PC-9 (cell line): ENCODE data around the gene FLNB. TPM values are rescaled to one million over a fixed set of nuclear protein-coding genes. Genes with fewer than 3 reads are reported as not detected.

Experiments used
- BruUV-seq: library from RNA; stranded (reverse); fragments of 400-500 nt; replicated peaks from 2 replicates; lab custom pipeline; 2021; lab: Mats Ljungman, UMichigan
- CTCF ChIA-PET: fragments of 300-600 bp; sonication (Branson Sonifier 250); formaldehyde crosslinking; loops from one replicate; lab custom pipeline; 2022; ENCODE audit warnings: antibody characterized with exemption; lab: Charles Lee
- POLR2A ChIA-PET: fragments of 300-600 bp; sonication (Branson Sonifier 250); formaldehyde crosslinking; loops from one replicate; lab custom pipeline; 2022; ENCODE audit warnings: antibody characterized with exemption; ENCODE audit not compliant: unreplicated experiment; lab: Charles Lee
- DNase-seq, 2 experiments: peaks; one replicate each; pipeline versions ENCODE4 v3.0.0 to v3.0.0-alpha.2; 2015 to 2022; ENCODE audit warnings: mixed read lengths in 1 of 2
- H2AFZ ChIP-seq: fragments of 200-600 bp; sonication (generic); 2 replicates; pipeline ENCODE4 v1.8.1; 2017; ENCODE audit warnings: antibody characterized with exemption
- H3F3A ChIP-seq: fragments of 200-600 bp; sonication (generic); 2 replicates; pipeline ENCODE4 v1.8.1; 2017; ENCODE audit warnings: antibody characterized with exemption, mild to moderate bottlenecking, low read depth; ENCODE audit not compliant: insufficient read depth
- H3K27ac ChIP-seq: fragments of 200-600 bp; sonication (generic); 2 replicates; pipeline ENCODE4 v1.6.1; 2016; ENCODE audit warnings: mixed run types
- H3K27me3 ChIP-seq: fragments of 200-600 bp; sonication (generic); 2 replicates; pipeline ENCODE4 v1.6.1; 2016; ENCODE audit warnings: low read depth, mixed run types; ENCODE audit not compliant: insufficient read depth
- H3K36me3 ChIP-seq: fragments of 200-600 bp; sonication (generic); 2 replicates; pipeline ENCODE4 v1.6.1; 2016; ENCODE audit warnings: low read depth, mixed run types
- H3K4me1 ChIP-seq: fragments of 200-600 bp; sonication (generic); replicated peaks from 2 replicates; pipeline ENCODE4 v1.6.1; 2016; ENCODE audit warnings: mixed run types; ENCODE audit not compliant: insufficient read depth
- H3K4me2 ChIP-seq: fragments of 200-600 bp; sonication (generic); 2 replicates; pipeline ENCODE4 v1.6.1; 2017; ENCODE audit warnings: mixed run types
- H3K4me3 ChIP-seq: fragments of 200-600 bp; sonication (generic); 2 replicates; pipeline ENCODE4 v1.6.1; 2016; ENCODE audit warnings: mixed run types
- H3K79me2 ChIP-seq: fragments of 200-600 bp; sonication (generic); 2 replicates; pipeline ENCODE4 v1.6.1; 2017; ENCODE audit warnings: low read depth, mixed run types
- H3K9me2 ChIP-seq: fragments of 200-600 bp; sonication (generic); 2 replicates; pipeline ENCODE4 v1.8.1; 2017; ENCODE audit warnings: mild to moderate bottlenecking; ENCODE audit not compliant: insufficient read depth
- H3K9me3 ChIP-seq: fragments of 200-600 bp; sonication (generic); 2 replicates; pipeline ENCODE4 v1.8.1; 2016; ENCODE audit warnings: low read depth; ENCODE audit not compliant: insufficient read depth
- H4K20me1 ChIP-seq: fragments of 200-600 bp; sonication (generic); 2 replicates; pipeline ENCODE4 v1.8.1; 2017; ENCODE audit not compliant: insufficient read depth
- CTCF ChIP-seq: fragments of 200-600 bp; sonication (generic); conservative IDR thresholded peaks from 2 replicates; pipeline ENCODE4 v1.6.1; 2017; ENCODE audit warnings: mixed run types, antibody characterized with exemption, mild to moderate bottlenecking, moderate library complexity
- EZH2 ChIP-seq: fragments of 200-600 bp; sonication (generic); IDR thresholded peaks from 2 replicates; pipeline ENCODE4 v1.8.0; 2017; ENCODE audit warnings: antibody characterized with exemption, low read depth
- intact Hi-C: fragments of 100-400 bp; cut with micrococcal nuclease; formaldehyde crosslinking; loops from one replicate; pipeline ENCODE4 v1.10.0; 2022; ENCODE audit not compliant: unreplicated experiment
- total RNA-seq: library from RNA; stranded (reverse); gene quantifications from 2 replicates; pipeline ENCODE4 v1.2.3, GENCODE V29; 2021

Gene FLNB
- total RNA-seq, 1 experiment from 2014 or later, result 349 TPM

GRCh38 chr3:58150130-58150809, 142.0 kb downstream of the FLNB start:
- CTCF ChIA-PET, result no interaction called here
- no TSS peak for BruUV-seq
- POLR2A ChIA-PET, result no interaction called here
- no peaks in the 10 kb centered on the region for H3K9me3 ChIP-seq
- H3K79me2 ChIP-seq, result no peaks in the 10 kb centered on the region
- no peak overlapping the region for H2AFZ ChIP-seq
- no peaks in the 10 kb centered on the region for H3K9me2 ChIP-seq
- peaks cover 48% of the 10 kb centered on the region; the same call in 1 of the 2 replicates for H3F3A ChIP-seq
- no peak for DNase-seq
- peaks cover 56% of the 10 kb centered on the region for H3K36me3 ChIP-seq
- H3K27me3 ChIP-seq, result no peaks in the 10 kb centered on the region
- TF ChIP-seq CTCF (no peak), EZH2 (no peak)
- no peak overlapping the region for H3K27ac ChIP-seq
- peaks cover 13% of the 10 kb centered on the region for H4K20me1 ChIP-seq
- no peak overlapping the region for H3K4me2 ChIP-seq
- intact Hi-C loops, result no loop called here
- H3K4me1 ChIP-seq, result no peaks in the 10 kb centered on the region
- no peak overlapping the region for H3K4me3 ChIP-seq

DNA sequence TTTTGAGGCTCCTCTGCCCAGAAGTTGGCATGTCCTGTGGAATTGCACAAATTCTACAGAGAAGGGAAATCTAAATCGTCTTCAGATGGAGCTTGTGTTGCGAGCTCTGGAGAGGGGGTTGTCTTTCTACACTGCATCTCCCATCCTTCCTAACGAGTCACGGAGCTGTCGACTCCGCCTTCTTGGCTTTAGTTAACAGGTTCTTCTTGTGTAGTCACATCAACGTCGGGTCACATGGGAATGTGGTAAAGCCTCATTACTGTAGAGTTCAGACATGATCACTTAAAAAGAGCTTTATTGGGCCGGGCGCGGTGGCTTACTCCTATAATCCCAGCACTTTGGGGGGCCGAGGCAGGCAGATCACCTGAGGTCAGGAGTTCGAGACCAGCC, 142.6 kb downstream of the FLNB start:
- Histone ChIP-seq H3K36me3 (peaks cover 57% of the 10 kb centered on the region), H3K27me3 (no peaks in the 10 kb centered on the region), H3K27ac (no peak overlapping the region), H3K9me2 (no peaks in the 10 kb centered on the region), H3K4me1 (no peaks in the 10 kb centered on the region), H2AFZ (no peak overlapping the region), H3K79me2 (no peaks in the 10 kb centered on the region), H3F3A (peaks cover 50% of the 10 kb centered on the region; the same call in 1 of the 2 replicates), H3K4me2 (no peak overlapping the region), H3K9me3 (no peaks in the 10 kb centered on the region), H4K20me1 (peaks cover 11% of the 10 kb centered on the region; the same call in 1 of the 2 replicates), H3K4me3 (no peak overlapping the region)
- BruUV-seq, result no TSS peak
- intact Hi-C loops, result no loop called here
- POLR2A ChIA-PET, result no interaction called here
- no peak for TF ChIP-seq CTCF
- TF ChIP-seq EZH2, result no peak
- CTCF ChIA-PET, result no interaction called here
- no peak for DNase-seq

DNA sequence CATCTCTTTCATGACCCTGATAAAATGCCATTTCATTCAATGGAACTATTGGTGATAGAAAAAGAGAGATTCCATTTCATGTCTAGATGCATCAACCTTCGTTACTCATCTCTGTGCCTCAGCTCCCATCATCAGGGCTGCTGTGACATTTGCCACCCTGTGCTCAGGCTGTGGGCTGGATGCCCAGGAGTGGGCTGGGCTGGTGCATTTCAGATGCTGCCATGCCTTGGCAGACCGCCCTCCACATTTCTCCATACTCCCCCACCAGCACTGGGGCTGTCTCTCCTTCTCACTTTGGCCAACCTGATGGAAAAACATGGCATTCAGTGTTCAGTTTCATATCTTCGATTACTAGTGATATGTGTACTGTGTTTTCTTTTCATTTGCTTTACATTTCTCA, 143.4 kb downstream of the FLNB start:
- Histone ChIP-seq H4K20me1 (peaks cover 4% of the 10 kb centered on the region; the same call in 1 of the 2 replicates), H3K4me1 (no peaks in the 10 kb centered on the region), H3K9me2 (no peaks in the 10 kb centered on the region), H3K27ac (no peak overlapping the region), H2AFZ (no peak overlapping the region), H3K9me3 (no peaks in the 10 kb centered on the region), H3K27me3 (no peaks in the 10 kb centered on the region), H3F3A (peaks cover 55% of the 10 kb centered on the region; the same call in 1 of the 2 replicates), H3K4me3 (no peak overlapping the region), H3K4me2 (no peak overlapping the region), H3K36me3 (peaks cover 59% of the 10 kb centered on the region), H3K79me2 (no peaks in the 10 kb centered on the region)
- DNase-seq, result no peak
- TF ChIP-seq CTCF (no peak), EZH2 (no peak)
- ChIA-PET POLR2A (no interaction called here), CTCF (no interaction called here)
- intact Hi-C loops, result no loop called here
- no TSS peak for BruUV-seq
